GM18861 (cell line): ENCODE results near the gene MAP2K5.
"Not testable (repeated sequence)": the region's sequence is repeated elsewhere in the genome, so short reads cannot be mapped to it uniquely, and the experiment has no call there.

Experiments used
- ATAC-seq: cut with Tn5 transposase; IDR thresholded peaks from one replicate; pipeline ENCODE4 v1.9.1; 2021; ENCODE audit not compliant: unreplicated experiment

The MAP2K5 gene

DNA sequence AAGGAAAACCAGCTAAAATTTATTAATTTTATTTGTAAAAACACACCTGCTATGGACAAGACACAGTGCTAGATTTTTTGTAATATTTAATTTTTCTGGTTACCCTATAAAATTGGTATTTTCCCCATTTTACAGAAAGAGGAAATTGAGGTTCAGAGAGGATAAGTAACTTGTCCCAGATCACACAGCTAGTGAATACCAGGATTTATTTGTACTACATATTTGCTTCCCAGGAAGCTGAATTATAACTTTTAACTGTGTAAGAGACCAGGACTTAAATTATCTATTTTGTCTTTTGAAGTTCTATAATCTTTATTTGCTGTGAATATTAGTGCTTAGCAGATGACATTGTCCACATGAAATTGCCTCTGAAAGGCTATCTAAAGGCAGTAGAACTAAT is 49.7 kb downstream of the MAP2K5 start:
- no peak for ATAC-seq

- ATAC-seq, result no peak
These were observed 51.1 kb downstream of the MAP2K5 start for GRCh38 chr15:67593562-67593961.

DNA sequence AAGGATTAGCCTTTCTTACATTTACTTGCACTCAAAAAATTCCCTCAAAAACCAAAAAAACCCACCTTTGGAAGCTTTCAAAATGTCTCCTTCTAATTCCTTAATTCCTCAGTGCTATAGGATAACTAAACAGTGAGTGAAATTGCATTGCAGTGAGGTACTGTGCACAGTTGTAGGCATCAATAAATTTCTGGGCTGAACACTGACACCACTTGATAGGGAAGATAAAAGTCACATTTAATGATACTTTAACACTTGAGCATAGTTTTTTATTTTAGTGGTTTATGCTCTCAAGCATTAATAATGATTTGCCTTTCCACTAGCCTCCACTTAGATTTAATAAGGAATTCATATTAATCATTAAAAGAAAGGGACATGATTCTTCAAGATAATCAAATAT is 52.3 kb downstream of the MAP2K5 start:
- ATAC-seq, result no peak

GRCh38 chr15:67595572-67595971 is 53.1 kb downstream of the MAP2K5 start:
- ATAC-seq, result no peak

DNA sequence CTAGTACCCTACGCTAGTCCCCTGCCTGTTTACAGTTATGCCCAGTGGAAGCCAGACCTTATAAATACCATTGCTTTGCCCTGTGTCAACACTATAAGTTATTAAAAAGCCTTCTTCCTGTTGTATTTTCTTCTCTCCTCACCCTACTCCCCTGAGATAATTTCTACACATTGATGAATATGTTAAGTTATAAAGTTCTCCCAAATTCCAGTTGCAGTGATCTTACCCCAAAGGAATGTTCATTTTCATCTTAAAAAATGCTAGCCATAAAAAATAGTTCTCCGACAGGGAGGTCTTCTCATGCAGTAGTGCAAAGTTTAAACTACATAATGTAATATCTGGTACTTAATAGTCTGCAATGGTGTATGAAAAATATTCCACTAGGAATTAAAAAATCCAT is 58.6 kb downstream of the MAP2K5 start:
- no peak for ATAC-seq

- no peak for ATAC-seq
These were observed 60.6 kb downstream of the MAP2K5 start for GRCh38 chr15:67603063-67603462.

GRCh38 chr15:67605871-67606270 is 63.4 kb downstream of the MAP2K5 start:
- ATAC-seq, result no peak

DNA sequence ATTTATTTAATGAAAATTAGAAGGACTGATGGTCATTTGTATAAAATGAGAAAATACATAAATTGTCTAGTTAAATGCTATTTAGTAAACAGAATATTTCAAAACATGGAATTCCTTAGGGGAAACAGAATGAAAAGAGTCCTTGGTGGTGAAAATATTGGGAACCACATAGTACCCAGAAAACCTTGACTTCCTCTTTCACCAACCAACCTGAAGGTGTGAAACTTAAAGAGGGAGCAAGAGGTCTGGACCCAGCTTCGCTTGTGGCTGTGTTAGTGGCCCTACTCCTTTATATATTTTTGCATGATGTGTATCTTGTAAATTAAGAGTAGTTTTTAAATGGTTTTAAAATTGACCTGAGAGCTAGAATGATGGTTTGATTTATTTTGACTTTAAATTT is 64.2 kb downstream of the MAP2K5 start:
- ATAC-seq, result no peak

DNA sequence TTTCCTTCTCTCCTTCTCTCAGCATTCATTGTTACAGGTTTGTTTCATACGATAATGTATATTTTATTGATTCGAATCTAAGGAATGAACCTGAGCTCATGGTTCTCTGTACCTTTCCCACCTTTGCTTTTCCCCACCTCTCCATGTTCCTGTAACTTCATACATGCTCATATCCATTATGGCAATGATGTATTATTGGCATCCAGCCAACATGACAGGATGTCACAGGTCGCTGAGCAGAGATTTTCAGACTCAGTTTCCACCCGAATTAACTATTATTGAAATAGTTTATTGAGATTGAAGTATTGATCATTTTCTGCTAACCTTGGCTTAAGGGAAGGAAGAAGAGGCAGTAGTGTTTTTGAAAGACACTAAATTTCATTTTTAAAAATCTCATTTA is 64.8 kb downstream of the MAP2K5 start:
- ATAC-seq, result no peak

- ATAC-seq, result no peak
These were observed 65.6 kb downstream of the MAP2K5 start for GRCh38 chr15:67607959-67608637.

GRCh38 chr15:67608638-67608959 is 66.1 kb downstream of the MAP2K5 start:
- no peak for ATAC-seq

- ATAC-seq, result no peak
These were observed 69.2 kb downstream of the MAP2K5 start for GRCh38 chr15:67611370-67612369.

DNA sequence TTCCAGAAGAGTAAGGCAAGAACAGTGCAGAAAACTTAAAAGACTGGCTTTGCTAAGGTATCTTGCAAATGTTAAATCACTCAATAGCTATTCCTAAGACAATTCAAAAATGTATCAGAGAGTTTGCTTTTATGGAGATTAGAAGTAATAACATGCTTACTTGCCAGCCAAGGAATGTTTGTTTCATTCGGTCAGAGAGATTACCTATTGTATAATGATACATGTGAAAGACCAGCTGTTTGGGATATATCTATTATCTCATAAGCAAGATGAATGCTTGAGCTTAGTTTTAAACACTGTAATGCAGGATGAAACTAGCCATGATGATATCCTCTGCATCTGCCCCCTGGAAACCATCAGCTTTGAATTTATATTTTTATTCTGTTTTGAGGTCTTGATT is 70.7 kb downstream of the MAP2K5 start:
- no peak for ATAC-seq

DNA sequence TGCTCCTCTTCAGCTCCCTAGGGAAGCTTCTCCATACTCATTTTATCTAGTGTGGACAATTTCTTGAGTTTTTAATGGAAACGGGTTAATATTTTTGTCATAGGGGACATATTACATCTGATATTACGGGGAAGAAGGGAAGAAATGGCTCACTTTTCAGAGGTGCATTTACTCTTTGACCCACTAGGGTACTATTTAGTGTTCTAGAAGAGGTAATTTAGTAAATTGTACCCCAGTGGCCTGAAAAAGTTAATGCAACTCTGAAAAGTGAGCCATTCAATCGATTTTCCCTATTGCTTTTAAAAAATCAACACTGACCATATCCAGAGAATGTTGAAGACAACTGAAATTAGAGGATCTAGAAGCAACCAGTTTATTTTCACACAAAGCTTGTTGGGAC is 71.2 kb downstream of the MAP2K5 start:
- ATAC-seq, result no peak

GRCh38 chr15:67615131-67615534 is 72.6 kb downstream of the MAP2K5 start:
- not testable (repeated sequence) for ATAC-seq

GRCh38 chr15:67618297-67618696 is 75.8 kb downstream of the MAP2K5 start:
- no peak for ATAC-seq

DNA sequence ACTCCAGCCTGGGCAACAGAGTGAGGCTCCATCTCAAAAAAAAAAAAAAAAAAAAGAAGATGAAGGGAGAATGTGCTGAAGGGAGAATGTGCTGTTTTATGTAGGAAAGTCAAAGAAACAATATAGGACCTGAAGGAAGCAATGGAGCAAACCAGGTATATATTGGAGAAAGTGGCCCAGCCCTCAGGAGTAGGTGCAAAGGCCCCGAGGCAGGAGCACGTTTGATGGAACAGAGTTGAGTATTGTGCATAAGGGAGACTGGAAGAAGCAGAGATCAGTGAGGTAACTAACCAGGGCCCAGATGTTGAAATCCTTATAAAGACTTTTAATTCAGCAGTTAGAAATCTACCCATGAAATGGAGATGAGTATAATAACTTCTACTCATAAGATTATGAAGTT is 79.6 kb downstream of the MAP2K5 start:
- no peak for ATAC-seq

GRCh38 chr15:67632261-67632660 is 89.8 kb downstream of the MAP2K5 start:
- no peak for ATAC-seq

- not testable (repeated sequence) for ATAC-seq
These were observed 93.4 kb downstream of the MAP2K5 start for GRCh38 chr15:67635950-67636349.

GRCh38 chr15:67639591-67639990 is 97.1 kb downstream of the MAP2K5 start:
- ATAC-seq, result no peak

DNA sequence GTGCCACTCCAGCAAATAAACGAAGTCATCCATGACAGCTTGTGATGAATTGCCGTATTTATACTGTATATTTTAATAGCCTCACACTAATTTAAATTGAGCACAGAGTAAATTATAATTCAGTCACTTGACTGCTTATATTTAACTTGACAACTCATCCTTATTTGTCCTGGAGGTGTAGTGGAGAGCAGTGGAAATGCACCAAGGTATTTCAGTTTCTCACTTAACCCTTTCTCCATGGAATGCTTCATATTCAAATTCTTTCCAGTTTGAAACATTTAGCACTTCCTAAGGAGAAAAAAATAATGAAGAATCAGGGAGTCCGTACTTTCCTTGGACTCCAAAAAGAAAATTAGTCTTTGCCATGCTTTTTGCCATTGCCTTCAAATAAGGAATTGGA is 99.0 kb downstream of the MAP2K5 start:
- ATAC-seq, result no peak

GRCh38 chr15:67646847-67647246 is 104.3 kb downstream of the MAP2K5 start:
- no peak for ATAC-seq
